GM23248 (cell line): ENCODE results near the gene RSRC1.

Source experiments
- EZH2 ChIP-seq: fragments of 200-600 bp; sonication (generic); IDR thresholded peaks from 2 replicates; pipeline ENCODE4 v1.6.1; 2018; ENCODE audit warnings: antibody characterized with exemption, mild to moderate bottlenecking; ENCODE audit not compliant: insufficient read depth, poor library complexity, severe bottlenecking
- EZH2phosphoT487 ChIP-seq: fragments of 200-600 bp; sonication (generic); IDR thresholded peaks from 2 replicates; pipeline ENCODE4 v1.6.1; 2018; ENCODE audit warnings: antibody characterized with exemption, moderate library complexity, mild to moderate bottlenecking, low read depth; ENCODE audit not compliant: insufficient read depth

DNA sequence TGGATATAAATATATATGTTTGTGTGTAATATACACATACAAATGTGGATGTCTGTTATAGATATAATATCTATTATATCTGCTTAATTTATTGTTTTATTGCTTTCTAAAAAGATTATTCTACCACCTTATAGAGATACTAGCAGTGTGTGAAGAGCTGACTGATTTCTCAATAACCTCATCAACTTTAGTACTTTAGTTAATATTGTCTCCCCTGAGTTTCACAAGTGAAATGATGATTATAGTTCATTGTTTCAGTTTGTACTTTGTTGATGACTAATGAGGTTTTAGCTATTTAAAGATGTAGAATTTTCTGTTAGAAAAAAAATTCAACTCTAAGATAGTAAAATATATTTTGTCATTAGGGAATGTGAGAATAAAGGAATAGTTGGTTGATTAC is 11.4 kb downstream of the RSRC1 start:
- no peak for TF ChIP-seq EZH2phosphoT487
- TF ChIP-seq EZH2: no peak
